ENCODE data around the gene IFI16.
"Not testable (repeated sequence)": the region's sequence is repeated elsewhere in the genome, so short reads cannot be mapped to it uniquely, and the experiment has no call there.

IFI16 gene

DNA sequence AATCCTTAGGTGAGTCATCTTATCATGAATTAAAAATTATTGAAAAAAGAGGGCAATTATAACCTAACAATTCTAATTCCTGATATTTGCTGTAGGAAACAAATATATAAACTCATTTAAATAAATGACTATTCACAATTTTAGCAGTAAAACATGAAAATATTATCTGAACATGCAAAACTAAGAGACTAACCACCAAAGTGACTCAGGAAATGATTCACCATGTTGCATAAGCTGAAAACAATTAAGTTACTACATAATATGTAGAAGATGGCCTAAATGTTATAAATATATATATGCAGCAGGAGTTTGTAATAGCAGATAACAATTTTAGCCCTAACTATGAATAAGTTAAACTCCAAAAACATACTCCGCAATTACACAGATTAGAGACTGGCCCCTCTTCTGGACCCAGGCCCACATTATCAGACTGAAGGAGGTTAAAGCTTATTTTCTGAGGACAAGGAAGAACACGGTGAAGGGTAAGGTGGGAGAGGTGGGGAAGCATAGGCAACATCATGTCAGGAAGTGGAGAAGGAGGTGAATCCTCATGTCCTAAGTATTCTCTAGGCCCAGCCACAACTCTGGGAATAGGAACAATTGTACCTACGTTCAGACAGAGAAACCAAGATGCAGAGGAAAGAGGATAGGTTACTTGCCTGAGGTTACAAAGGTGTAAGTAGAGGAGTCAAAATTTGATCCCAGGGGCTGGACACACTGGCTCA, 82.5 kb downstream of the IFI16 start:
- Histone ChIP-seq H3K4me1 (ENCODE audit: insufficient read depth, insufficient read length) (no peaks in the 10 kb centered on the region), H3K4me3 (ENCODE audit: insufficient read length, low read depth) (no peak overlapping the region)
- DNase-seq (ENCODE audit: low read depth, low spot score), result no peak

DNA sequence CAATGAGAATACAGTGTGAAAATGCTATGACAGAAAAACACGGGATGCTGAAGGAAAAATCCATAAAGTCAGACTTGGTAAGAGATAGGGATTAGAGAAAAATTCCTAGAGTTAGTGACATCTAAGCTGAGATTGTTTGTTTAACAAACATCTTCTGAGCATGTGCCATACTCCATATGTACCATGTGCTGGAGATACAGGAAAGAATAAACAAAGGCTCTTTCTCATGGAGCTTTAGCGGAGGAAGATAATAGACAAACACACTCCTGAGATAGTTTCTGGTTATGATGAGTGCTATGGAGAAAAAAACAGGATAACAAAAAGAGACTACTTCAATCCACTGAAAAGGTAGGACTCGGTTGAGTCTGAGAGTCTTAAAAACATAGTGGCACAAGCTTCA, 88.9 kb downstream of the IFI16 start:
- DNase-seq (ENCODE audit: low read depth, low spot score), result no peak

More for the DNA sequence above, 82.5 kb downstream of the IFI16 start:
- Histone ChIP-seq H3K27me3 (ENCODE audit: insufficient read depth, insufficient read length) (no peaks in the 10 kb centered on the region), H3K36me3 (ENCODE audit: insufficient read depth, insufficient read length, low read length) (no peaks in the 10 kb centered on the region), H3K9me3 (ENCODE audit: insufficient read depth, low read length) (no peaks in the 10 kb centered on the region), H3K9ac (ENCODE audit: insufficient read length, low read depth) (no peak overlapping the region)
- TF ChIP-seq ZNF274 (IDR thresholded peaks at IDR 0.05; ENCODE audit: low read depth, low read length), result no peak
- no peak for TF ChIP-seq SUZ12 (IDR thresholded peaks at IDR 0.05; ENCODE audit: extremely low read depth, insufficient read depth, insufficient read length)
- no peak for TF ChIP-seq YY1 (IDR thresholded peaks at IDR 0.05; ENCODE audit: insufficient read depth, insufficient read length)

DNA sequence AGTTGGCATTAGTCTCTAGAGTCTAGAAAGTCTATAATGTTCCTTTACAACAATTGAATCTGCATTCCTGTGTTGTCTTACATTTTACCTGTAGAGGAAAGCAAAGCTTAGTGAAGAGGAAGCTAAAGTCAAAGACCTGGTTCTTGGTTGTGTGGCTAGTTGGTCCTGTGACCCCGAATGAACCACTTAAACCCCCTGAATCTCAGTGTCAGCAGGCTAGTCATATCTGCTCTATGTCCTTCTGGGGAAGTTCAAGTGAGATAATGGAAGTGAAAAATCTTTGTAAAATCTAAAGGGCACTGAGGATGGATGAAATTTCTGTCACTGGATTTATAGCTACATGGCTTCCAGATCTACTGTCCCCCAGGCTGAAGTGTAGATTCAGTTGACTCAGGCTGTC, 90.9 kb downstream of the IFI16 start:
- Histone ChIP-seq H3K4me1 (ENCODE audit: insufficient read depth, insufficient read length) (peaks cover 2% of the 10 kb centered on the region), H3K9me3 (ENCODE audit: insufficient read depth, low read length) (peaks cover 6% of the 10 kb centered on the region; the same call in 1 of the 2 replicates), H3K36me3 (ENCODE audit: insufficient read depth, insufficient read length, low read length) (no peaks in the 10 kb centered on the region), H3K4me3 (ENCODE audit: insufficient read length, low read depth) (no peak overlapping the region), H3K9ac (ENCODE audit: insufficient read length, low read depth) (no peak overlapping the region), H3K27me3 (ENCODE audit: insufficient read depth, insufficient read length) (no peaks in the 10 kb centered on the region)
- TF ChIP-seq ZNF274 (IDR thresholded peaks at IDR 0.05; ENCODE audit: low read depth, low read length) (no peak), YY1 (IDR thresholded peaks at IDR 0.05; ENCODE audit: insufficient read depth, insufficient read length) (no peak), SUZ12 (IDR thresholded peaks at IDR 0.05; ENCODE audit: extremely low read depth, insufficient read depth, insufficient read length) (no peak)
- DNase-seq (ENCODE audit: low read depth, low spot score), result no peak

More for the DNA sequence above, 88.9 kb downstream of the IFI16 start:
- Histone ChIP-seq H3K9me3 (ENCODE audit: insufficient read depth, low read length) (no peaks in the 10 kb centered on the region), H3K4me1 (ENCODE audit: insufficient read depth, insufficient read length) (peaks cover 2% of the 10 kb centered on the region), H3K27me3 (ENCODE audit: insufficient read depth, insufficient read length) (no peaks in the 10 kb centered on the region), H3K4me3 (ENCODE audit: insufficient read length, low read depth) (no peak overlapping the region), H3K36me3 (ENCODE audit: insufficient read depth, insufficient read length, low read length) (no peaks in the 10 kb centered on the region), H3K9ac (ENCODE audit: insufficient read length, low read depth) (no peak overlapping the region)
- TF ChIP-seq ZNF274 (IDR thresholded peaks at IDR 0.05; ENCODE audit: low read depth, low read length) (no peak), SUZ12 (IDR thresholded peaks at IDR 0.05; ENCODE audit: extremely low read depth, insufficient read depth, insufficient read length) (no peak), YY1 (IDR thresholded peaks at IDR 0.05; ENCODE audit: insufficient read depth, insufficient read length) (no peak)

DNA sequence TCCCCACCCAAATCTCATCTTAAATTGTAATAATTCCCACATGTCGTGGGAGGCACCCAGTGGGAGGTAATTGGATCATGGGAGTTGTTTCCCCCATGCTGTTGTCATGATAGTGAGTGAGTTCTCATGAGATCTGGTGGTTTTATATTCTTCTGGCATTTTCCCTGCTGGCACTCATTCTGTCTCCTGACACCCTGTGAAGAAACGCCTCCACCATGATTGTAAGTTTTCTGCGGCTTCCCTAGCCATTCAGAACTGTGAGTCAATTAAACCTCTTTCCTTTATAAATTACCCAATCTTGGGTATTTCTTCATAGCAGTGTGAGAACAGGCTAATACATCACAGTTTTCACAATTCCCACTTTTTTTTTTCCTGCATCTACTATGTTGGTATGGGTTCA, 93.3 kb downstream of the IFI16 start:
- H3K36me3 ChIP-seq (ENCODE audit: insufficient read depth, insufficient read length, low read length); H3K4me3 ChIP-seq (ENCODE audit: insufficient read length, low read depth); H3K9ac ChIP-seq (ENCODE audit: insufficient read length, low read depth); H3K4me1 ChIP-seq (ENCODE audit: insufficient read depth, insufficient read length); DNase-seq (ENCODE audit: low read depth, low spot score); H3K27me3 ChIP-seq (ENCODE audit: insufficient read depth, insufficient read length): not testable (repeated sequence)
- H3K9me3 ChIP-seq (ENCODE audit: insufficient read depth, low read length), result peaks cover 12% of the 10 kb centered on the region; the same call in 1 of the 2 replicates

All from NT2/D1 (cell line).